HCT116 (cell line): Measurements from ENCODE around the gene ANKRD13C. TPM values are rescaled to one million over a fixed set of nuclear protein-coding genes. Genes with fewer than 3 reads are reported as not detected.

Source experiments
- ATAC-seq: fragments of 200-7000 bp; cut with Tn5 transposase; 2 replicates; pipeline ENCODE4 v1.9.1; 2020; ENCODE audit warnings: mild to moderate bottlenecking, moderate library complexity
- BruUV-seq: library from RNA; stranded (reverse); fragments of 400-500 nt; replicated peaks from 2 replicates; lab custom pipeline; 2021; lab: Mats Ljungman, UMichigan
- CTCF ChIA-PET: fragments of 300-600 bp; sonication (Branson Sonifier 250); formaldehyde crosslinking; loops from one replicate; lab custom pipeline; 2021; ENCODE audit warnings: antibody characterized with exemption; lab: Charles Lee
- POLR2A ChIA-PET: fragments of 300-600, 350-600 bp; sonication (Branson Sonifier 250); formaldehyde crosslinking; loops from one replicate; lab custom pipeline; 2021; ENCODE audit warnings: antibody characterized with exemption; lab: Charles Lee
- RAD21 ChIA-PET, 2 experiments: fragments of 300-600 bp; sonication (Branson Sonifier 250); formaldehyde crosslinking; loops; one replicate each; lab custom pipeline; 2023; ENCODE audit warnings: low total read pairs in 2 of 2; ENCODE audit not compliant: uncharacterized antibody in 2 of 2, unreplicated experiment in 2 of 2, low non-redundant PET in 1 of 2; lab: Charles Lee
- DNase-seq: peaks from one replicate; pipeline ENCODE4 v3.0.0-alpha.2; 2010; ENCODE audit warnings: low read depth, low spot score
- H2AFZ ChIP-seq: fragments of 200-600 bp; shearing (Covaris generic), sonication (generic); 2 replicates; pipeline ENCODE4 v1.6.1; 2017; ENCODE audit warnings: low read depth, mixed run types, mixed read lengths, antibody characterized with exemption, low read length; ENCODE audit not compliant: poor library complexity, severe bottlenecking
- H3K27ac ChIP-seq: 2 replicates; pipeline ENCODE4 v1.5.1; 2012; ENCODE audit warnings: low read depth, low read length
- H3K27me3 ChIP-seq: fragments of 200-600 bp; sonication (generic); 2 replicates; pipeline ENCODE4 v1.6.1; 2016; ENCODE audit warnings: mixed run types, low read length, mixed read lengths; ENCODE audit not compliant: insufficient read depth
- H3K36me3 ChIP-seq, 2 experiments: fragments of 200-500 bp in 1 of 2; fragments of 200-600 bp in 1 of 2; sonication (Bioruptor generic) in 1 of 2; sonication (generic) in 1 of 2; 2 replicates each; pipeline versions ENCODE4 v1.5.1 to v1.6.1; 2014 to 2016; ENCODE audit warnings: low read length in 2 of 2, inconsistent platforms in 1 of 2, mixed read lengths in 1 of 2, mixed run types in 1 of 2; ENCODE audit not compliant: insufficient read depth in 2 of 2, control insufficient read depth in 1 of 2
- H3K4me1 ChIP-seq, 2 experiments: fragments of 200-600 bp in 1 of 2; sonication (generic) in 1 of 2; 2 replicates each; pipeline versions ENCODE4 v1.5.1 to v1.6.1; 2012 to 2017; ENCODE audit warnings: low read length in 2 of 2, inconsistent platforms in 1 of 2, mild to moderate bottlenecking in 1 of 2, mixed read lengths in 1 of 2, mixed run types in 1 of 2, moderate library complexity in 1 of 2; ENCODE audit not compliant: insufficient read depth in 2 of 2, control insufficient read depth in 1 of 2
- H3K4me2 ChIP-seq: fragments of 200-600 bp; sonication (generic); 2 replicates; pipeline ENCODE4 v1.6.1; 2017; ENCODE audit warnings: mixed run types, low read length, mixed read lengths
- H3K4me3 ChIP-seq, 2 experiments: fragments of 200-600 bp in 1 of 2; sonication (generic) in 1 of 2; replicated peaks in 1 of 2; 2 replicates each; pipeline ENCODE4 v1.5.1; 2011 to 2016; ENCODE audit warnings: low read length in 2 of 2, control low read depth in 1 of 2, low read depth in 1 of 2, mild to moderate bottlenecking in 1 of 2, mixed read lengths in 1 of 2, mixed run types in 1 of 2
- H3K79me2 ChIP-seq: fragments of 200-600 bp; sonication (generic); 2 replicates; pipeline ENCODE4 v1.6.1; 2017; ENCODE audit warnings: mild to moderate bottlenecking, mixed run types, low read length, moderate library complexity, mixed read lengths; ENCODE audit not compliant: insufficient read depth
- H3K9ac ChIP-seq: fragments of 200-600 bp; sonication (generic); 2 replicates; pipeline ENCODE4 v1.6.1; 2016; ENCODE audit warnings: low read length, mixed read lengths
- H3K9me2 ChIP-seq: fragments of 200-600 bp; sonication (generic), shearing (Covaris generic); 2 replicates; pipeline ENCODE4 v1.6.1; 2017; ENCODE audit warnings: mixed run types, mild to moderate bottlenecking, moderate library complexity; ENCODE audit not compliant: insufficient read depth
- H3K9me3 ChIP-seq, 2 experiments: fragments of 200-500 bp in 1 of 2; fragments of 200-600 bp in 1 of 2; sonication (Bioruptor generic) in 1 of 2; sonication (generic) in 1 of 2; 2 replicates each; pipeline ENCODE4 v1.6.1; 2014 to 2017; ENCODE audit warnings: low read length in 2 of 2, mixed read lengths in 2 of 2, inconsistent platforms in 1 of 2, low read depth in 1 of 2, mild to moderate bottlenecking in 1 of 2, mixed run types in 1 of 2, moderate library complexity in 1 of 2; ENCODE audit not compliant: control insufficient read depth in 1 of 2, insufficient read depth in 1 of 2
- H4K20me1 ChIP-seq: fragments of 200-600 bp; sonication (generic), shearing (Covaris generic); 2 replicates; pipeline ENCODE4 v1.6.1; 2017; ENCODE audit warnings: mixed run types, mild to moderate bottlenecking, moderate library complexity; ENCODE audit not compliant: insufficient read depth
- JUND ChIP-seq: IDR thresholded peaks from 2 replicates; pipeline ENCODE4 v1.6.1; 2012
- MAX ChIP-seq: IDR thresholded peaks from 2 replicates; pipeline ENCODE4 v1.6.1; 2012
- YY1 ChIP-seq: IDR thresholded peaks from 2 replicates; pipeline ENCODE4 v1.6.1; 2011; ENCODE audit warnings: low read length, low read depth, moderate library complexity, mild to moderate bottlenecking; ENCODE audit not compliant: insufficient replicate concordance; ENCODE audit errors: extremely low read depth
- ZBTB33 ChIP-seq: IDR thresholded peaks from 2 replicates; pipeline ENCODE4 v1.6.1; 2011; ENCODE audit warnings: mild to moderate bottlenecking, low read length, moderate library complexity; ENCODE audit not compliant: insufficient replicate concordance; ENCODE audit errors: extremely low read depth
- ZFX ChIP-seq: fragments of 450-650 bp; IDR thresholded peaks from 2 replicates; pipeline ENCODE4 v1.6.1; 2017
- intact Hi-C: fragments of 100-400 bp; cut with micrococcal nuclease; formaldehyde crosslinking; loops from 2 replicates; pipeline ENCODE4 v1.10.0; 2022
- total RNA-seq: library from RNA; stranded (reverse); gene quantifications from one replicate; pipeline ENCODE4 v1.2.1, GENCODE V29; 2021; ENCODE audit not compliant: unreplicated experiment

The ANKRD13C gene
- total RNA-seq, 1 experiment from 2014 or later = 21.1 TPM

GRCh38 chr1:70358921-70359564 lies 4.5 kb upstream of the ANKRD13C start (continued):
- TF ChIP-seq ZBTB33 = no peak

DNA sequence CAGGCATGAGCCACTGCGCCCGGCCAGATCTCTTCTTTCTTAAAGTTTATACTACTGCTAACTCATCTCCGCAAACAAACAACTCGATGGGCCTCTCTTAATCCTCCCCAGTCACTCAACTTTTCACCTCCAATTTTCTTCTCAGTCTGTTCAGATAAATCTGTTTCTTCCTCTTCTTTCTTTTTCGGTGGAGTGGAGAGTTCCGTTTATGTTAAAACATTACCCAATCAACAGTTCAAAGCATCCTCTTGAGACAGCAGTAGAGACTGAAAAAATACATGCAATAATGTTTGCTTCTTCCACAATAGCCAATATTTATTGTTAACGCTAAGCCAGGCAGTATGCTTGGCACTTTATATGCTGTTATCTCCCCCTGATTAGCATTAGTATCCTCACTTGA lies 1.4 kb upstream of the ANKRD13C start:
- intact Hi-C loops = loop anchor here (2.0 kb wide), 1 partner anchor 55 kb away; the partner anchor contains the start of gene CTH
- H3K4me1 ChIP-seq = peaks cover 10 to 23% of the 10 kb centered on the region in 2 experiments; a peak in 3 of 4 replicates
- H3K9ac ChIP-seq = no peak overlapping the region
- DNase-seq = no peak
- H3K4me3 ChIP-seq = no peak overlapping the region
- no peaks in the 10 kb centered on the region for H3K36me3 ChIP-seq
- TF ChIP-seq YY1 (no peak), ZFX (no peak)
- H3K79me2 ChIP-seq = peaks cover 40% of the 10 kb centered on the region
- no peaks in the 10 kb centered on the region for H3K9me2 ChIP-seq
- CTCF ChIA-PET = no interaction called here
- H4K20me1 ChIP-seq = 0 out of 2 replicates have a peak, but pooled peaks cover 5% of the 10 kb centered on the region
- POLR2A ChIA-PET = no interaction called here
- no peak overlapping the region for H2AFZ ChIP-seq
- ATAC-seq = no peak
- H3K9me3 ChIP-seq = no peaks in the 10 kb centered on the region
- RAD21 ChIA-PET = no interaction called here
- H3K4me2 ChIP-seq = peak overlapping the region; percentile 74
- no peaks in the 10 kb centered on the region for H3K27me3 ChIP-seq
- H3K27ac ChIP-seq = no peak overlapping the region
- BruUV-seq = no TSS peak

- Histone ChIP-seq H4K20me1 (0 out of 2 replicates have a peak, but pooled peaks cover 5% of the 10 kb centered on the region), H2AFZ (no peak overlapping the region), H3K9ac (peak overlapping the region; percentile 91), H3K27ac (peak overlapping the region; percentile 89), H3K79me2 (peaks cover 48% of the 10 kb centered on the region), H3K4me2 (peak overlapping the region; percentile 74), H3K9me3 (no peaks in the 10 kb centered on the region), H3K9me2 (no peaks in the 10 kb centered on the region)
- intact Hi-C loops = loop anchor here (2.0 kb wide), 1 partner anchor 56 kb away; the partner anchor contains the start of gene CTH
- BruUV-seq = TSS peak; percentile 80
- DNase-seq = no peak
- TF ChIP-seq JUND (no peak), MAX (no peak)
- TF ChIP-seq, all 23 proteins: peak for 0
- Histone ChIP-seq H3K4me1 (peaks cover 10 to 19% of the 10 kb centered on the region in 2 experiments; a peak in 3 of 4 replicates), H3K27me3 (no peaks in the 10 kb centered on the region), H3K36me3 (no peaks in the 10 kb centered on the region), H3K4me3 (peak overlapping the region; percentile 88 to 95)
- RAD21 ChIA-PET = no interaction called here
- ATAC-seq = no peak
- POLR2A ChIA-PET = interaction anchor here (0.7 to 2.9 kb wide), 7 partner anchors 8 to 56 kb away, joined by 3 to 17 read pairs (median 6); partner anchors contain the start of gene CTH
- CTCF ChIA-PET = no interaction called here
Observed at GRCh38 chr1:70355111-70355407, 537 bp upstream of the ANKRD13C start.
